Ectodermal cell (in vitro differentiated cells): Measurements from ENCODE around the gene ERI3.

ENCODE experiments used
- H3K27ac ChIP-seq: 2 replicates; pipeline ENCODE4 v1.7.0; 2013; ENCODE audit warnings: mild to moderate bottlenecking, low read depth, low read length; ENCODE audit not compliant: insufficient read depth, poor library complexity, severe bottlenecking
- H3K27me3 ChIP-seq: 2 replicates; pipeline ENCODE4 v1.7.0; 2013; ENCODE audit warnings: mild to moderate bottlenecking, low read length; ENCODE audit not compliant: insufficient read depth, control insufficient read depth, poor library complexity, severe bottlenecking
- H3K36me3 ChIP-seq: one replicate; pipeline ENCODE4 v1.7.0; 2013; ENCODE audit warnings: low read length; ENCODE audit not compliant: control insufficient read depth, insufficient read depth
- H3K4me1 ChIP-seq: one replicate; pipeline ENCODE4 v1.7.0; 2013; ENCODE audit warnings: low read length; ENCODE audit not compliant: control insufficient read depth, insufficient read depth
- H3K4me3 ChIP-seq: 2 replicates; pipeline ENCODE4 v1.7.0; 2013; ENCODE audit warnings: low read depth, low read length, control low read depth; ENCODE audit not compliant: insufficient read depth
- H3K9me3 ChIP-seq: 2 replicates; pipeline ENCODE4 v1.7.0; 2013; ENCODE audit warnings: mild to moderate bottlenecking, low read length, moderate library complexity; ENCODE audit not compliant: control insufficient read depth
- whole genome bisulfite sequencing, 2 experiments: methylation state at CpG; one replicate each; pipeline ENCODE4 v1.1.7; 2013; ENCODE audit warnings: missing lambda C conversion rate in 2 of 2; 5-methylcytosine and 5-hydroxymethylcytosine counted together

The ERI3 gene

DNA sequence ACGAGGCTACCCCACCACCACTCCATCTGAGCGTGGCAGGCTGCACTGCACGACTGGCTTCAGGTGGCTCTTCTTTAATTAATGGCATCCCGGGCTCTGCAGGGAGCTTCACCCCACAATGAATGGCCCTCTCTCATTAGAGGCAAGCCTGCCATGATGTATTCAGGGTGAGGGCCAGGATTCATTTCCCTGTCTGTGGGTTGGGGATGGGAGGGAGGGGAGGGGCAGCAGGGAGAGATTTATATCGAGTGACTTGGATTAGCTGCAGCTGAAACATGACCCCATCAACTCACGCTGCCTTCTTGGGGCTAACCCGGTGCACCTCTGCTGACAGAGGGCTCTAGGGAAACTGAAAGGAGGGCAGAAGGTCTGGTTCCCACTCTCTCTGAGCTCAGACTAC, 54.2 kb downstream of the ERI3 start:
- peaks cover 26% of the 10 kb centered on the region for H3K4me1 ChIP-seq
- H3K9me3 ChIP-seq: no peaks in the 10 kb centered on the region
- WGBS, 2 experiments: 36 to 47% methylated on average over 7 of the region's 7 CpGs
- no peak overlapping the region for H3K27ac ChIP-seq
- H3K27me3 ChIP-seq: no peaks in the 10 kb centered on the region
- H3K4me3 ChIP-seq: no peak overlapping the region
- H3K36me3 ChIP-seq: peaks cover 8% of the 10 kb centered on the region

DNA sequence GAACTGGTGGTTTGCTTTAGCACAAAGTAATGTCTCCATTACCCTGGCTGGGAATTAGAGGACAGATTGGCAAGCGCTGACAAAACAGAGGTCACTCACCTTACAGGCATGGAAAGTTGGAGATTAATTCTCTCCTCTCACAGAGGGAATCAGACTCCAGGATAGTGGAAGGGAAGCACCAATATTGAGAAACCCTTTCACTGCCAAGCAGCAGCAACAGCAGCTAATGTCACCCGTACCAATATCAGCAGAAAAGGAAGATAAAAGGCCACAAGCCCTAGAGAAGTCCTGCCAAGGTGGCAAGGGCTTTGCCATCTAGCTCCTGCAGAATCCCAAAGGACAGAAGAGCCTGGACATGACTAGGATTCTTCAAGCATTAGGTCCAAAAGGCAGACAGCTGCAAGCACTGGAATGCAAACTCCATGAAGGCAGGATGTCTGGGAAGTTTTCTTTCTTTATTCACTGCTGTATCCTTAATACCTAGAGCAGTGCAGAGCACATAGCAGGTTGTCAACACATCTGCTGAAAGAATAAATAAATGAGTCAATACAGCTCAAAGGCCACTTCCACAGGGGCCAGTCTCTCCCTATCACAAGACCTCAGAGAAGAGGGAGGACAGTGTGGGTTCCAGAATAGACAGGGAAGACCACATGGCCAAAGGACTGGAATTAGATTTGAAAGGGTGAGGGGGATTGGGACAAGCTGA, 57.2 kb downstream of the ERI3 start:
- Histone ChIP-seq H3K4me1 (peaks cover 26% of the 10 kb centered on the region), H3K36me3 (peaks cover 8% of the 10 kb centered on the region), H3K9me3 (no peaks in the 10 kb centered on the region), H3K27me3 (no peaks in the 10 kb centered on the region), H3K27ac (no peak overlapping the region), H3K4me3 (no peak overlapping the region)
- WGBS, 2 experiments: 90 to 99% methylated on average over 2 of the region's 2 CpGs

DNA sequence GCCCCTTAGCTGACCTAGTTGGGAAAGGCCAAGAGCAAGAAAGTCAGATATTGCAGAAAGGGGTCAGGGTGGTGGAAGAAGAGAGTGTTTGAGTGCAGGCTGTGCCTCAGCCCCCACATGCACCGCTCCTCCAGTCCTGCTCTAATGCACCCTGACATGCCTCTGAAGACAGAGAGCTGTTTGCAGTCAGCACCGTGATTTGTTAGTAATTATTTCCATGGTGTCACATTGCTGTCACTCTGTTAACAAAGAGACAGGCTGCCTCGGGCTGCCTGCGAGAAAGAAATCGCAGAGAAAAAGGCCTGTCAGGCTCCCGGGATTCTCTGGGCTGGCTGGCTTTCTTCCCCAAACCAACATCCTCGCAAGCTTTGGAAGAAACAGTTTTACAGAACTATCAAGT, 58.3 kb downstream of the ERI3 start:
- peak overlapping the region; percentile 51 for H3K27ac ChIP-seq
- WGBS, 2 experiments: 75 to 80% methylated on average over 7 of the region's 7 CpGs

DNA sequence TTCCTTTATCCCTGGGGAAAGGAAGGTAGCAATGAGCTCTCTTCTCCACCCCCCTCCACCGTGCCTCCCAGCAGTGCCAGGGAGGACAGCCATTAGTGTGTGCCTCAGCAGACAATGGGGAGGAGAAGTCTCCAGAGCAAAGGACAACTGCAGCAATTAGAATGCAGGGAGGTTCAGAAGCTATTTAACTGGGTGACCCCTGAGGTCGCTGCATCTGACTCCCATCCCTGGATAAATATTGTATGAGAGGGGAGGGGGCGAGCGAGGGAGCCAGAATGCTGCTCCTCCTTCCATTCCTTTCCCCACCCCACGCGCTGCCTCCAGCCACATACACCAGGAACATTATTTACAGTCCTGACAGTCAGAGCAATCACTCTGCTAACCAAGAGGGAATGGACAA, 59.0 kb downstream of the ERI3 start:
- Histone ChIP-seq H3K27ac (no peak overlapping the region), H3K4me3 (no peak overlapping the region), H3K36me3 (peaks cover 8% of the 10 kb centered on the region), H3K4me1 (peaks cover 20% of the 10 kb centered on the region), H3K27me3 (no peaks in the 10 kb centered on the region), H3K9me3 (no peaks in the 10 kb centered on the region)
- WGBS, 2 experiments: 81 to 97% methylated on average over 6 of the region's 6 CpGs

More for the DNA sequence above, 58.3 kb downstream of the ERI3 start:
- H3K36me3 ChIP-seq: peaks cover 8% of the 10 kb centered on the region
- no peaks in the 10 kb centered on the region for H3K27me3 ChIP-seq
- no peak overlapping the region for H3K4me3 ChIP-seq
- no peaks in the 10 kb centered on the region for H3K9me3 ChIP-seq
- peaks cover 26% of the 10 kb centered on the region for H3K4me1 ChIP-seq

DNA sequence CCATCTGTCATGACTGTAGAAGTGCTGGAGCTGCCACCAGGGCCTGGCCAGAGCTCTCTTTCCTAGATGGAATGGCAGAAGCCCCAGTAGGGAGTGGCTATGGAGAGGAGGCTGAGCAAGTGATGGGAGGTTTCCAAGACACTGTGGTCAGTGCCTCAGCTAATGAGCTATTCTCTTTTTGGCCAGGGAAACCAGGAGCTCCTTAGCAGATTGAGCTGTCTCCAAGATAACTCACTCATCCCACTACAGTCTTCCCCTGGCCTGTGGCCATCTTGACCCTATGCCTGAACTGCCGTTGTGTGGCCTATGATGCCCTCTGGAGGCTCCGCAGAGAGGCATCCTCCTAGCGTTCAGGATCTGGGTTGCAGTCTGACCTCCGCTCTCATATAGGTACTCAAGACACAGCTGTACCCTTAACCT, 60.5 kb downstream of the ERI3 start:
- Histone ChIP-seq H3K9me3 (no peaks in the 10 kb centered on the region), H3K27me3 (no peaks in the 10 kb centered on the region), H3K27ac (no peak overlapping the region), H3K4me3 (no peak overlapping the region), H3K36me3 (peaks cover 8% of the 10 kb centered on the region), H3K4me1 (peaks cover 13% of the 10 kb centered on the region)
- whole genome bisulfite sequencing, 2 experiments: 57 to 60% methylated on average over 4 of the region's 4 CpGs

DNA sequence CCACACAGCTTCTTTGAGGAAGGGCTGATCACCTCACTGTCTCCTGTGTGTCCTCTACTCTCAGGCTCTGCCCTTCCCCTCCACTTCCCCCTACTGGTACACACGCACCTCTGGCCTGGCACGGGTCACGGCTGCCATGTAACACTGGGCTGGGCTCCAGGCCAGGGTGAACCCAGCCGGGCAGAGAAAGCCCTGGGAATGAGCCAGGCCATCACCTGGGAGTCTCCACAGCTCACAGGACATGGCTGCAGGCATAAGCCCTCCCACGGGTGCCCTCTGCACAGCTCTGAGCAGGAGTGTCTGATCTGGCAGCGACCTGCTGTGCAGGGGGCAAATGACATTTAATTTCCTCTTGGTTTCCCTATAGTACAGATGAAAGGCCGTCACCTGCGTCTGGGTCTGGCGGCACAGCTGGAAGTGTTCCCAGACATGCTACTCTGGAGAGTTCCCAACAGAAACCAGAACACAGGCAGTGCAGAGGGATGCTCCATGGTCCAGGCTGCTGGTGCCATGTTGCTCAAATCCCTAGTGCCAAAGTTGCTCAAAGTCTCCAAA, 61.2 kb downstream of the ERI3 start:
- Histone ChIP-seq H3K27me3 (no peaks in the 10 kb centered on the region), H3K27ac (no peak overlapping the region), H3K4me3 (no peak overlapping the region), H3K36me3 (peaks cover 8% of the 10 kb centered on the region), H3K4me1 (peaks cover 13% of the 10 kb centered on the region), H3K9me3 (no peaks in the 10 kb centered on the region)
- 83 to 87% methylated on average over 9 of the region's 9 CpGs for WGBS, 2 experiments

DNA sequence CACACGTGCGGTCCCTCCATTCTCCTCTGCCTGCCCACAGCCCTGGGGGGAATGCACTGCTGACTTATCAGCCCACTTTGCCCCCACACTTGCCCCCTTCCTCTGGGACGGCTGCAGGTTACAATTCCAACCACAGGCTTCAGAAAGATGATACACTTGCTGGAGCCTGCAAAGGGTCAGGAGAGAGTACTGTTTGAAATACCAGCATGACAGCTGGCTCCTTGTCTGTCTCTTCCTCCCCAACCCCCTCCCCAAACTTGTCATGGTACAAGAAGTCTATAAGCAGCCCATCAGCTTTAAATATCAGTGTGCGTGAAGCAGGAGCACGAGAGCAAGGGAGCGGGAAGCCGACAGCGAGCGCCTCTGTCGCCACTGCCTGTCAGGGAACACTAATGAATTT, 62.4 kb downstream of the ERI3 start:
- H3K27ac ChIP-seq: no peak overlapping the region
- WGBS, 2 experiments: 92 to 94% methylated on average over 10 of the region's 10 CpGs
- no peaks in the 10 kb centered on the region for H3K27me3 ChIP-seq
- H3K36me3 ChIP-seq: peaks cover 4% of the 10 kb centered on the region
- H3K9me3 ChIP-seq: no peaks in the 10 kb centered on the region
- H3K4me1 ChIP-seq: peaks cover 11% of the 10 kb centered on the region
- no peak overlapping the region for H3K4me3 ChIP-seq

DNA sequence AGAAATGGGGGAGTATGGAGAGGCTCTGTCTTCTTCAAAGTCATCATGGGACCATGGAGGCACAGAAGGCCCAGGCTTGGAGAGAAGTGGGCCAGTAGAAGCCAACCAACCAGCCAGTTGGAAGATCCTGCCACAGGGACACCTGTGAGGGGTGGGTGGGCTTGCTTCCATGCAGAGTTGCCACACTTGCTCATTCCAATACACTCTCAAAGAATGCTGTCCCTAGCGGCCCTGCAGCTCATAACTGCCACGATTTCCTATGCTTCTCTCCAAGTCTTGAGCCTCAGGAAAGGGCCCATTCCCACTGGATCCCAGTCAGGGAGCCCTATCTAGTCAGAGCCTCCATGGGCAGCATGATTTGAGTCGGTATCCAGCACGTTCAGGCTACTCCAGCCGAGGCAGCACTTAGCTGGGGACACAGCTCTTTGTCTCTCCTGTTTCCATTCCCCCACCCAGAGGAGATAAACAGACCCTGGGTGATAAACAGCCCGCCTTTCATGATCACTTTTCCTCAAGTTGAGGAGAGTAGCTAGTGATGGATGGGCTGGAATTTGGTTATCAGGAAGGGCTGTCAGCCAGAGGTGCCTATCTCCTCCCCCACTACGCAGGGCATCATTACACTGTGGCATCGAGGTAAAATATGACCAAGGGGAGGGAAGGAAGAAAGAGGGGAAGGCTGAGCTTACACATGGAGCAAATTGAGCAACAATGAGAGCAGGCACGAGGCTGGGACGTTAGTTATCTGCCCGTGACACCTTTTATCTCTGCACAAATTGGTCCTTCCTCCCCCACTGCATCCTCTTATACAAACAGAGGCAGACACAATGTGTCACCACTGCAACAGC, 64.6 kb downstream of the ERI3 start:
- Histone ChIP-seq H3K9me3 (no peaks in the 10 kb centered on the region), H3K36me3 (no peaks in the 10 kb centered on the region), H3K27ac (no peak overlapping the region), H3K27me3 (no peaks in the 10 kb centered on the region), H3K4me1 (no peaks in the 10 kb centered on the region), H3K4me3 (no peak overlapping the region)
- WGBS, 2 experiments: 90 to 92% methylated on average over 11 of the region's 11 CpGs

DNA sequence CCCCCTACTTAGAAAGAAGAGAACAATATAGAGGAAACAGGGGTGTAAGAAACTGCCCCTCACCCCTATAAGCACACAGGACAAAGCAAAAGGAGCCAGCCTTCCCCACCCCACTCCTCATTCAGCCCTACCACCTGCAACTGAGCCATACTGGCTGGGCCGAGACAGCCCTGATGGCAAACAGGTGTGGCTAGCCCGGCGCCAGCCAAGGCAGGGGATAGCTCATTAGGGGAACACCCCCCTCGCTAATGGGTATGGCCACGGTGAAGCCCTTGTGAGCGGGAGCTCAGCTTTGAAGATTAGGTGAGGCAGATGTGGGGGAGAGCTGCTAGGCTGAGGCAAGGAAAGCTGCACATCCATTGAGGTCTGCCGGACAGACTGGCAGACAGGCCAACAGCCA, 65.5 kb downstream of the ERI3 start:
- Histone ChIP-seq H3K36me3 (no peaks in the 10 kb centered on the region), H3K27ac (no peak overlapping the region), H3K27me3 (no peaks in the 10 kb centered on the region), H3K9me3 (no peaks in the 10 kb centered on the region), H3K4me3 (no peak overlapping the region), H3K4me1 (no peaks in the 10 kb centered on the region)
- WGBS, 2 experiments: 92% methylated on average over 7 of the region's 7 CpGs

DNA sequence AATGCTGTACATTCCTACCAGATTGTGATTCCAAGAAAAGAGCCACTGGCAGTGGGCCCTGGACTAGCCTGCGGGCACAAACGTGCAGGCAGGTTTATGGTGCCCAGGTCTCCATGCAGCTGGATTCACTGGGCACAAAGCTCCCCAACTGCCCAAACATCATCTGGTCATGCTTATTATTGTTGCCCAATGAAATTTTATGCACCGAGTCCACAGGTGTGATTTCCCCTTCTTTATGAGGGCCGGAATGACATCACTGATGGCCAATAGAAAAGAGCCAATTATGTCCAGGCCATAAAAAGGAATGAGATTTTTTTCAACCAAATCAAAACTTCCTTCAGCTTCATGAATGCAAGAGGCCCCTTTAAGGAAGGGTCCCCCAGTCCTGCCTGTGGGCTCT, 66.2 kb downstream of the ERI3 start:
- no peaks in the 10 kb centered on the region for H3K36me3 ChIP-seq
- no peak overlapping the region for H3K27ac ChIP-seq
- no peaks in the 10 kb centered on the region for H3K27me3 ChIP-seq
- 94 to 96% methylated on average over 4 of the region's 4 CpGs for WGBS, 2 experiments
- no peak overlapping the region for H3K4me3 ChIP-seq
- no peaks in the 10 kb centered on the region for H3K4me1 ChIP-seq
- H3K9me3 ChIP-seq: no peaks in the 10 kb centered on the region
